ES-I3 (cell line): Measurements from ENCODE around the gene APOL1.
"Not testable (repeated sequence)": the region's sequence is repeated elsewhere in the genome, so short reads cannot be mapped to it uniquely, and the experiment has no call there.

Experiments
- H3K36me3 ChIP-seq: 2 replicates; pipeline ENCODE4 v1.6.1; 2013; ENCODE audit warnings: mild to moderate bottlenecking, low read length, control low read depth, moderate library complexity; ENCODE audit not compliant: insufficient read depth
- H3K4me1 ChIP-seq: 2 replicates; pipeline ENCODE4 v1.6.1; 2013; ENCODE audit warnings: mild to moderate bottlenecking, control low read depth, low read length; ENCODE audit not compliant: insufficient read depth
- H3K9ac ChIP-seq: 2 replicates; pipeline ENCODE4 v1.6.1; 2013; ENCODE audit warnings: low read depth, mild to moderate bottlenecking, low read length, moderate library complexity
- H3K9me3 ChIP-seq: 2 replicates; pipeline ENCODE4 v1.6.1; 2013; ENCODE audit warnings: mild to moderate bottlenecking, low read length, moderate library complexity; ENCODE audit not compliant: control insufficient read depth, insufficient read depth

APOL1 gene

GRCh38 chr22:36284171-36284571 lies 31.2 kb downstream of the APOL1 start:
- H3K9me3 ChIP-seq: no peaks in the 10 kb centered on the region
- H3K9ac ChIP-seq: no peak overlapping the region
- peaks cover 3% of the 10 kb centered on the region; the same call in 1 of the 2 replicates for H3K4me1 ChIP-seq
- H3K36me3 ChIP-seq: peaks cover 36% of the 10 kb centered on the region

GRCh38 chr22:36285017-36285416 lies 32.1 kb downstream of the APOL1 start:
- H3K9me3 ChIP-seq: no peaks in the 10 kb centered on the region
- H3K36me3 ChIP-seq: peaks cover 43% of the 10 kb centered on the region
- H3K4me1 ChIP-seq: peaks cover 3% of the 10 kb centered on the region; the same call in 1 of the 2 replicates
- H3K9ac ChIP-seq: no peak overlapping the region

- no peaks in the 10 kb centered on the region for H3K9me3 ChIP-seq
- peaks cover 3% of the 10 kb centered on the region; the same call in 1 of the 2 replicates for H3K4me1 ChIP-seq
- H3K36me3 ChIP-seq: peaks cover 43% of the 10 kb centered on the region
- H3K9ac ChIP-seq: no peak overlapping the region
These were observed 32.6 kb downstream of the APOL1 start for GRCh38 chr22:36285545-36285944.

GRCh38 chr22:36286096-36286957 lies 33.4 kb downstream of the APOL1 start:
- Histone ChIP-seq H3K9ac (no peak overlapping the region), H3K9me3 (no peaks in the 10 kb centered on the region), H3K36me3 (peaks cover 43% of the 10 kb centered on the region), H3K4me1 (peaks cover 3% of the 10 kb centered on the region; the same call in 1 of the 2 replicates)

- Histone ChIP-seq H3K36me3 (peaks cover 46% of the 10 kb centered on the region), H3K4me1 (peaks cover 3% of the 10 kb centered on the region; the same call in 1 of the 2 replicates), H3K9me3 (no peaks in the 10 kb centered on the region), H3K9ac (no peak overlapping the region)
These were observed 35.1 kb downstream of the APOL1 start for GRCh38 chr22:36287881-36288515.

GRCh38 chr22:36288571-36289405 lies 35.9 kb downstream of the APOL1 start:
- no peak overlapping the region for H3K9ac ChIP-seq

GRCh38 chr22:36289406-36289870 lies 36.5 kb downstream of the APOL1 start:
- Histone ChIP-seq H3K9me3 (no peaks in the 10 kb centered on the region), H3K36me3 (peaks cover 48% of the 10 kb centered on the region), H3K4me1 (peaks cover 3% of the 10 kb centered on the region; the same call in 1 of the 2 replicates), H3K9ac (no peak overlapping the region)

More at GRCh38 chr22:36288571-36289405, 35.9 kb downstream of the APOL1 start:
- Histone ChIP-seq H3K36me3 (peaks cover 46% of the 10 kb centered on the region), H3K9me3 (no peaks in the 10 kb centered on the region), H3K4me1 (peaks cover 3% of the 10 kb centered on the region; the same call in 1 of the 2 replicates)

GRCh38 chr22:36289948-36290371 lies 37.0 kb downstream of the APOL1 start:
- peaks cover 48% of the 10 kb centered on the region for H3K36me3 ChIP-seq
- H3K9me3 ChIP-seq, H3K9ac ChIP-seq, H3K4me1 ChIP-seq: not testable (repeated sequence)

GRCh38 chr22:36290391-36291075 lies 37.6 kb downstream of the APOL1 start:
- H3K36me3 ChIP-seq: peaks cover 46% of the 10 kb centered on the region
- not testable (repeated sequence) for H3K9me3 ChIP-seq, H3K9ac ChIP-seq, H3K4me1 ChIP-seq

- H3K36me3 ChIP-seq: peaks cover 51% of the 10 kb centered on the region
- H3K9me3 ChIP-seq: no peaks in the 10 kb centered on the region
- H3K9ac ChIP-seq: no peak overlapping the region
- H3K4me1 ChIP-seq: no peaks in the 10 kb centered on the region
These were observed 39.2 kb downstream of the APOL1 start for GRCh38 chr22:36291831-36292740.

- Histone ChIP-seq H3K9ac (no peak overlapping the region), H3K4me1 (no peaks in the 10 kb centered on the region), H3K36me3 (peaks cover 60% of the 10 kb centered on the region), H3K9me3 (no peaks in the 10 kb centered on the region)
These were observed 40.0 kb downstream of the APOL1 start for GRCh38 chr22:36292823-36293530.

GRCh38 chr22:36293606-36294292 lies 40.8 kb downstream of the APOL1 start:
- H3K9ac ChIP-seq: no peak overlapping the region

More at GRCh38 chr22:36293606-36294292, 40.8 kb downstream of the APOL1 start:
- H3K9me3 ChIP-seq: no peaks in the 10 kb centered on the region
- peaks cover 65% of the 10 kb centered on the region for H3K36me3 ChIP-seq
- H3K4me1 ChIP-seq: no peaks in the 10 kb centered on the region
